Fibroblast of villous mesenchyme (primary cell): ENCODE results near the gene UNC5A. TPM values are rescaled to one million over a fixed set of nuclear protein-coding genes. Genes with fewer than 3 reads are reported as not detected.

Source experiments
- DNase-seq: peaks from one replicate; pipeline ENCODE4 v3.0.0-alpha.2; 2010; ENCODE audit warnings: low read depth
- H3K4me3 ChIP-seq: 2 replicates; pipeline ENCODE4 v1.5.1; 2011; ENCODE audit warnings: low read depth, mild to moderate bottlenecking, low read length
- CTCF ChIP-seq: IDR thresholded peaks from 2 replicates; pipeline ENCODE4 v1.5.1; 2012; ENCODE audit warnings: low read depth, mild to moderate bottlenecking, low read length; ENCODE audit not compliant: insufficient read depth
- total RNA-seq: library from RNA; depleted of rRNA; stranded (reverse); fragments of >200 nt; gene quantifications from 2 replicates; pipeline ENCODE4 v1.2.3, GENCODE V29; 2012

Gene UNC5A
- total RNA-seq, 1 donor: not detected

- DNase-seq: no peak
Observed at GRCh38 chr5:176883700-176884570, 73.6 kb downstream of the UNC5A start.

GRCh38 chr5:176884571-176884890, 74.2 kb downstream of the UNC5A start:
- DNase-seq: no peak
- no peak overlapping the region for H3K4me3 ChIP-seq

More at GRCh38 chr5:176883700-176884570, 73.6 kb downstream of the UNC5A start:
- no peak overlapping the region for H3K4me3 ChIP-seq
- TF ChIP-seq CTCF: no peak

GRCh38 chr5:176886336-176887251, 76.2 kb downstream of the UNC5A start:
- no peak overlapping the region for H3K4me3 ChIP-seq
- no peak for TF ChIP-seq CTCF
- no peak for DNase-seq

More at GRCh38 chr5:176884571-176884890, 74.2 kb downstream of the UNC5A start:
- no peak for TF ChIP-seq CTCF

- H3K4me3 ChIP-seq: no peak overlapping the region
- no peak for TF ChIP-seq CTCF
- DNase-seq: no peak
Observed at GRCh38 chr5:176887252-176887849, 77.0 kb downstream of the UNC5A start.

- H3K4me3 ChIP-seq: no peak overlapping the region
- no peak for DNase-seq
- TF ChIP-seq CTCF: no peak
Observed at GRCh38 chr5:176888016-176888864, 77.9 kb downstream of the UNC5A start.

GRCh38 chr5:176888865-176889165, 78.5 kb downstream of the UNC5A start:
- no peak for DNase-seq
- no peak overlapping the region for H3K4me3 ChIP-seq
- TF ChIP-seq CTCF: no peak
